Measurements from ENCODE around the gene CHST1.

DNA sequence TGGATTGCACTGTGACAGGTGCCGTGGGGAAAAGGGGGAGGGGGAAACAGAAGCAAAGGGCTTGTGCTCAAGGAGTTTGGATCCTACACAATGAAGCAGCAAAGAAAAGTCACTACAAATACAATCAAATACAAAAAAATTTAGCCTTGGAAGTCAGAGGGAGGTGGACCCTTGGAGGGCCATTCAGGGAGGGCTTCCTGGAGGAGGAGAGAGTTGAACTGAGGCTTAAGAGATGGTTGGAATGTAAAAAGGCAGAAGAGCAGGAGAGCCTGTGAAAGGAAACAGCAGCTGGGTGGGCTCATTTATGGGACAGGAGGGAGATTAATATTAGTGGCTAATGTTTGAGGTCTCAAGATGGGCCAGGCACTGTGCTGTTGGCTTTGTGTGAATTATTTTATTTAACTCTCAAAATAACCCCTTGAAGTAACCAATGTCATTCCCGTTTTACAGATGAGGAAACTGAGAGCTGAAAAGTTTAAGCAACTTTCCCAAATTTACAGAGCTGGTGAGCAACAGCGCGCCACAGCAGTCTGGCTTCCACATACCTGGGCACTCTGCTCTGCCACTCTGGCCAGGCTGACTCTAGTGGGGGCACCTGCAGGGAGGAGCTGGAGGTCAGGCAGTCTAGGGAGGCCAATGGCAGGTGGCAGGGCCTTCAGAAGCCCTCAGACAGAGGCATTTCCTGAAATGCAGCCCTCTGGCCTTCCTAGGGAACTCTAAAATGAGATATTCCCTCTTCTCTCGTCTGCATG, 2.7 kb upstream of the CHST1 start:
- TF ChIP-seq, protein P1, sequence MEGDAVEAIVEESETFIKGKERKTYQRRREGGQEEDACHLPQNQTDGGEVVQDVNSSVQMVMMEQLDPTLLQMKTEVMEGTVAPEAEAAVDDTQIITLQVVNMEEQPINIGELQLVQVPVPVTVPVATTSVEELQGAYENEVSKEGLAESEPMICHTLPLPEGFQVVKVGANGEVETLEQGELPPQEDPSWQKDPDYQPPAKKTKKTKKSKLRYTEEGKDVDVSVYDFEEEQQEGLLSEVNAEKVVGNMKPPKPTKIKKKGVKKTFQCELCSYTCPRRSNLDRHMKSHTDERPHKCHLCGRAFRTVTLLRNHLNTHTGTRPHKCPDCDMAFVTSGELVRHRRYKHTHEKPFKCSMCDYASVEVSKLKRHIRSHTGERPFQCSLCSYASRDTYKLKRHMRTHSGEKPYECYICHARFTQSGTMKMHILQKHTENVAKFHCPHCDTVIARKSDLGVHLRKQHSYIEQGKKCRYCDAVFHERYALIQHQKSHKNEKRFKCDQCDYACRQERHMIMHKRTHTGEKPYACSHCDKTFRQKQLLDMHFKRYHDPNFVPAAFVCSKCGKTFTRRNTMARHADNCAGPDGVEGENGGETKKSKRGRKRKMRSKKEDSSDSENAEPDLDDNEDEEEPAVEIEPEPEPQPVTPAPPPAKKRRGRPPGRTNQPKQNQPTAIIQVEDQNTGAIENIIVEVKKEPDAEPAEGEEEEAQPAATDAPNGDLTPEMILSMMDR (IDR thresholded peaks at IDR 0.05; ENCODE audit: extremely low read depth in 1 of 2, insufficient read depth in 1 of 2, low read depth in 1 of 2, low read length in 2 of 2) = no peak
- TF ChIP-seq POLR2AphosphoS5 (IDR thresholded peaks at IDR 0.05; ENCODE audit: insufficient read depth, low read depth, low read length) (no peak), FOS (IDR thresholded peaks at IDR 0.05; ENCODE audit: borderline replicate concordance, insufficient read depth, low read length) (no peak), EZH2 (IDR thresholded peaks at IDR 0.05; ENCODE audit: borderline replicate concordance, low read depth, low read length, severe bottlenecking) (no peak), POLR2A (IDR thresholded peaks at IDR 0.05; ENCODE audit: low read depth, low read length) (no peak), JUN (IDR thresholded peaks at IDR 0.05; ENCODE audit: borderline replicate concordance, insufficient read depth, insufficient read length, low read depth) (no peak), MYC (IDR thresholded peaks at IDR 0.05; ENCODE audit: low read depth, low read length) (no peak), GATA2 (IDR thresholded peaks at IDR 0.05; ENCODE audit: insufficient read depth, insufficient read length, low read depth, low read length) (no peak)
- TF ChIP-seq, protein P2, sequence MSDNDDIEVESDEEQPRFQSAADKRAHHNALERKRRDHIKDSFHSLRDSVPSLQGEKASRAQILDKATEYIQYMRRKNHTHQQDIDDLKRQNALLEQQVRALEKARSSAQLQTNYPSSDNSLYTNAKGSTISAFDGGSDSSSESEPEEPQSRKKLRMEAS (IDR thresholded peaks at IDR 0.05; ENCODE audit: insufficient read depth, insufficient read length) = no peak

Data from endothelial cell of umbilical vein (primary cell).